ENCODE results near the gene SERPIND1.

DNA sequence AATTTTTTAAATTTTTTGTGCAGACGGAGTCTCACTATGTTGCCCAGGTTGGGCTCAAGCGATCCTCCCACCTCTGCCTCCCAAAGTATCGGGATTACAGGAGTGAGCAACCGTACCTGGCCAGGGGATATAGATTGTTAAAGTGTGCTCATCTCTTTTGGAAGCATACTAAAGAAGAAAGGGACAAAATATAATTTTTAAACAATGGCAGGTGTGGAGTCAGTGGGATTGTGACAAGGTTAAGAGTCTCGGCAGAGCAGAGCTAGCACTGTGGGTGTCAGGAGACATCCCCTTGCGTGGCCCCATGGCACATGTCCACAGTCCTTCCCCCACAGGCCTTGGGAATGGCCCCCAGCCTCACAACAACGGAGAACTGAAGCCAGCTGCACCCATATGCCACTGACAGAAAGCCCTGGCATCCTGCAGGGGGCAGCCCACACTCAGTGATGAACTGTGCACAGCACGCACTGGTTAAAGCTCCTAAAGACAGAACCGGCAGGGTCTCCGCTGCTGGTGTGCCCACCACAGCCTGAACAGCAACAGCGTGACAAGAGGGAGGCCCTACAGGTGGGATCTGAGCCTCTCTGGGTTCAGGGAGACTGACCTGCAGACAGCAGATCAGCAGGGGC, 29.9 kb downstream of the SERPIND1 start:
- TF ChIP-seq POLR2A (IDR thresholded peaks at IDR 0.05; ENCODE audit: low read length) (no peak), GATA1 (IDR thresholded peaks at IDR 0.05; ENCODE audit: low read depth, low read length) (no peak)
